ENCODE results near the gene PHTF2.
"Not testable (repeated sequence)": the region's sequence is repeated elsewhere in the genome, so short reads cannot be mapped to it uniquely, and the experiment has no call there.

Gene PHTF2

DNA sequence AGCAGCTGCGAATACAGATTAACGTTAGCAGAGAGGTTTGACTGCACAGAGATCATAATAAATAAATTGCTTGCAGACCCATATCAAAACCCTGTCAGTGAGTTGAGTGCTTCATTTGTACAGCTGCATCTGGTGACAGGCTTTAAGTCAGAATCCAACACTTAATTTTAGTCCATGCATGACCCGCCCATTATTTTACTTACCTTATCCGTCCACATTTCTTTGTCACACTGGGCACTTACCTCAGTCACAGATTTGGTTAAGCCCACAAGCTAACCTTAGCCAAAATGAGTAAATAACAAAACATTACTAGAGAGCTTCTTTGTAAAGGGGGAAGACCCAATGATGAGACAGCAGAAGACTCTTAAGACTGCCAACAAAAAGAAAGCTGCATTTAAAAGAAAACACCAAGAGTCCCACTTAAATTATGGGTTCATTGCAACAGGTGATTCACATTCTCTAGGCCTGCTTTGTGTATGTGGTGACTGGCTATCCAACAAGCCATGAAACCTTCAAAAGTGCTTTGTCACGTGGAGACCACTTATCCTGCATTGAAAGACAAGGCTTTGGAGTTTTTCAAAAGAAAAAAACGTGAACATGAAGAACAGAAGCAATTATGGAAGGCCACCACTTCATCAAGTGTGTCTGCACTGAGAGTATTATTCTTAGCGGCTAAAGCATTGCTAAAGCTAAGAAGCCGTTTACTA lies 32.2 kb downstream of the PHTF2 start:
- DNase-seq (ENCODE audit: extremely low read depth, low read depth), result no peak
- no peak for TF ChIP-seq CTCF (IDR thresholded peaks at IDR 0.05; ENCODE audit: low read depth, low read length)

DNA sequence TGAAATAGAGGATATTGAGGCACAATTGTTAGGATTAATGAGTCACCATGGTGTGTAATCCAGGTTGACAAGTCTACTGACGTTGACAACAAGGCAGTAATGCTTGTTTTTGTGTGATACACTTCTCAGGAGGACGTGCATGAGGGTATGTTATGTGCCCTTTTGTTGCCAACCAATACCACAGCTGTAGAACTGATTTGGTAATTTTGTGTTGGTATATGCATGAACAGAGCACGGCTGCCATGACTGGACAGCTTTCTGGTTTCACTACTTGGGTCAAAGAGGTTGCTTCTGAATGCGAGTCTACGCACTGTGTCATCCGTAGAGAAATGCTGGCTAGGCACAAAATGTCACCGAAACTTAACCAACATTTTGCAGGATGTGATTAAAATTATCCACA lies 32.9 kb downstream of the PHTF2 start:
- DNase-seq (ENCODE audit: extremely low read depth, low read depth), result no peak
- TF ChIP-seq CTCF (IDR thresholded peaks at IDR 0.05; ENCODE audit: low read depth, low read length), result no peak

GRCh38 chr7:77831953-77832352 lies 33.4 kb downstream of the PHTF2 start:
- TF ChIP-seq CTCF (IDR thresholded peaks at IDR 0.05; ENCODE audit: low read depth, low read length), result no peak
- no peak for DNase-seq (ENCODE audit: extremely low read depth, low read depth)

DNA sequence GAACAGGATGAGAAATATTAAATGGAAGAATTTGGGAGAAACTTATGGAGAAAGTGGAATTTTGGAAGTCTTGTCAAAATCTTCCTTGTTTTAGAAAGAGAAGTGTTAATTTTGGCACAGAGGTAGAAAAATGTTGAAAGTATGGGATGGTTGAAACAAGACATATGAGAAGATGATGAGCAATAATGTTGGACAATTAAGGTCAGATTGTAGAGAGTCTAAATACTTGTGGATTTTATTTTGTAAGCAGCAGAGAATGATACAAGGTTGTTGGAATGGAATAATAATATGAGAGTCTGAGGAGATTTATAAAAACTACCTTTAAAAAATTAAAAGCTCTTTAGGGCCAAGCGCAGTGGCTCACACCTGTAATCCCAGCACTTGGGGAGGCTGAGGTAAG lies 34.6 kb downstream of the PHTF2 start:
- TF ChIP-seq CTCF (IDR thresholded peaks at IDR 0.05; ENCODE audit: low read depth, low read length), result no peak
- DNase-seq (ENCODE audit: extremely low read depth, low read depth), result no peak

- not testable (repeated sequence) for DNase-seq (ENCODE audit: extremely low read depth, low read depth)
Observed at GRCh38 chr7:77836425-77836824, 37.9 kb downstream of the PHTF2 start.

GRCh38 chr7:77837275-77837674 lies 38.7 kb downstream of the PHTF2 start:
- no peak for TF ChIP-seq CTCF (IDR thresholded peaks at IDR 0.05; ENCODE audit: low read depth, low read length)
- no peak for DNase-seq (ENCODE audit: extremely low read depth, low read depth)

DNA sequence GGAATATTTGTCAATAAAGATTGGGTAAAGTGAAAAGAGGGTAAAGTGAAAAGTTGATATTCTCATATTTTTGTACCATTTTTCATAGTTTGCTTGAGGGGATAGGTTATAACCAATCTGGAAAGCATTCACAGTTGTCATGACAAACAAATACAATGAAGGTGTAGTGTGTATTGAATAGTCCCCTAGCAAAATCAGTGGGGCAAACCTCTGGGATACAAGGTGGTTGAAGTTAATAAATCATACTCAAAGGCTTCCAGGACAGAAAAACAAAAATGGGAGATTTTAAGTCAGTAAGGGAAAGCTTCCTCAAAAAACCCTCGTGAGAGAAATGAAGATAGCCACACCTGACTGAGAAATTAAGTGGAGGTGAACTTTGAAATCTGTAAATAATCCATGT lies 39.4 kb downstream of the PHTF2 start:
- DNase-seq (ENCODE audit: extremely low read depth, low read depth), result no peak
- TF ChIP-seq CTCF (IDR thresholded peaks at IDR 0.05; ENCODE audit: low read depth, low read length), result no peak

DNA sequence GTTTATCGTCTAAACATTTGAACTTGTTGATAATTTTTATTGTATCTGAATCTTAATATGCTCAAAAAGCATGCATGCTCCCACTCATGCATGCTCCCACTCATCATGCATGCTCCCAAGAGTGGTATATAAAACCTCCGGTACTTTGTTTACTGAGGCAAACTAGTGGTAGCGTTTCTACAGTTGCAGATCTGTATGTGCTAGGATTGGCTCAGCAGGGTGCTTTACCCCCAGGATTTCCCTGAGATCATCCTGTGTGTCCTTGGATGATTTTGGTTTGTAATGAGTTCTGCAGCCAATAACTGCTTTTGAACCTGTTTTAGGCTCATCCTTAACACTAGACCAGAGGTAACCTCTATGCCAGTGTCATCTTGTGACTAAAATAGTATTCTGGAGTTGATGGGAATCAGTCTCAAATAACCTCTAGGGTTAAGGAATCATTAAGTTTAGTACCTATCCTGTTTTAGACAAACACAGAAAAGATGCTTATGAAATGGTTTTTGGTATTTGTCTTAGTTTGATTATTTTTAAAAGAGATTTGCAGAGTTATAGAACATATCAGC lies 40.4 kb downstream of the PHTF2 start:
- no peak for TF ChIP-seq CTCF (IDR thresholded peaks at IDR 0.05; ENCODE audit: low read depth, low read length)
- no peak for DNase-seq (ENCODE audit: extremely low read depth, low read depth)

All from AG09319 (cell line).